Measurements from ENCODE around the gene GRID1. TPM values are rescaled to one million over a fixed set of nuclear protein-coding genes. Genes with fewer than 3 reads are reported as not detected.

GRID1 gene
- total RNA-seq, 1 donor = not detected

- no peak for TF ChIP-seq CTCF (IDR thresholded peaks at IDR 0.05; ENCODE audit: insufficient read depth, low read length)
- DNase-seq (ENCODE audit: low read depth) = no peak
- H3K4me3 ChIP-seq (ENCODE audit: low read depth, low read length) = no peak overlapping the region
Observed at GRCh38 chr10:86263209-86263608, 103.4 kb downstream of the GRID1 start.

DNA sequence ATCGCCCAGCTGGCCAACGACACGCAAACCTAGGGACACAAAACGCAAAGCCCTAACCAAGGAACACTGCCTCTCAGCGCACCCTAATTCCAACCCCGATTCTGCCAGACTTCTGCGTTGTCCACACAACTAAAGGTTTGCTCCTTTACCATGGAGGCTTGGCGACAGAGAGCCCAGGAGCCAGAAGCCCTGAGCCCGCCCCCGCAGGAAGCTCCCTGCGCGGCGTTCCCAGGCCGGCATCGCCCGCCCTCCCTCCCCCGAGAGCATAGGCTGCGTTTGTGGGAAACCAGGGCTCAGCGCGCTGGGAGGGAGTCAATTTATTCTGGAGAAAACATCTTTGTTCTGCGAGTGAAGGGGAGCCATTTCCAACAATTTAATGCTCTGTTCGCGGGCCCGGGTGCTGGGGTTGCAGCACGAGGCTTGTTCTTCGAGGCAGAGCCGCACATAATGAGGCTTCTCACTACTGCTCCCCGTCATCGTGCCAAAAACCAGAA, 103.9 kb downstream of the GRID1 start:
- TF ChIP-seq CTCF (IDR thresholded peaks at IDR 0.05; ENCODE audit: insufficient read depth, low read length) = no peak
- no peak overlapping the region for H3K4me3 ChIP-seq (ENCODE audit: low read depth, low read length)
- no peak for DNase-seq (ENCODE audit: low read depth)

DNA sequence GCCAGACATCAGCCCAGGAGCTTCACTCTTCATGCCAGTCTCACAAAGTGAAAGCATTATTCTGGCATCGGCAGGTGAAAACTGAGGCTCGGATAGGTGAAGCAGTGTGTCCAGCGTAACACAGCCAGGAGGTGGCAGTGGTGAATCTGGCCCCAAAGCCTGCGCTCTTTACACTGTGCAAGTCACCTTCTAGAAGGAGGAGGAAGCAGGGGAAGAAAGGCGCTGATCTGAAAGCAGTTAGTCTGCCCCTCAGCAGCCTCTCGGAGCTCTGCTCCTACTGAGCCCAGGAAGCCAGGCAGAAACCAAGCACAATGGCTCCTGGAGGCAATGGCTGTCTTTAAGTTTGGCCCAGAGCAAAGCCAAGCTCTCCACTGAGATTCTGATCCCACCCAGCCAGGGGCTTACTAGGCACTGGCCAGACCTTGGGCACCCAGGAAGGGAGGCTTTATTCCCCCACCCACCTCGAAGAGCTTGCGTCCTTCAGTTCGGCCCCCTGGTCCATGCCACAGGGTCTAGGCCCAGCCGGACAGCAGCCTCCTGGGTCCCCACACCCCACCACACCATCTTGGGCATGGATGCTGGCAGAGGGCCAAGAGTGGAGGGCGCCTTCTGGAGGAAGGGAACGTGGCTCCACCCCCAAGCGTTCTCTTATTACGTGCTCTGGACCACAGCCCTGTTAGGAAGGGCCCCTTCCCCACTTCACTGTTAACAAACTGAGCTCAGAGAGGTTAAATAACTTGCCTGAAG, 104.5 kb downstream of the GRID1 start:
- no peak for DNase-seq (ENCODE audit: low read depth)
- TF ChIP-seq CTCF (IDR thresholded peaks at IDR 0.05; ENCODE audit: insufficient read depth, low read length) = no peak
- no peak overlapping the region for H3K4me3 ChIP-seq (ENCODE audit: low read depth, low read length)

DNA sequence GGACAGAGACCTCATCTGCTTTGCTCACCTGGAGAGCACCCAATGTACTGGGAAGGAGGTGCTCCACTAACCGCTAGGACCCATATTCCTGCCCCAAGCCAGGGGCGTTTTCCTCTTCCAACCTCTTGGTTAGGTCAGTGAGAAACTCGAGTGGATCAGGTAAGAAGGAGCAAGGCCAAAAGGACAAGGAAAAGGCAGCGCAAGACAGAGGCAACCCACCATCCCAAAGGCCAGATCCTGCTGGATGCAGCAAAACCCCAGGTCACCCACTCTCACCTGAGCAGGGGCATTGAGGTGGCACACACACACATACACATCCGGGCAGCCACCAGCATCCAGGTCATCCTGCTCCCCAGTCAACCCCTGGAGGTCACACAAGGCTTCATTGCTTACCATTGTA, 105.1 kb downstream of the GRID1 start:
- DNase-seq (ENCODE audit: low read depth) = no peak
- no peak overlapping the region for H3K4me3 ChIP-seq (ENCODE audit: low read depth, low read length)
- no peak for TF ChIP-seq CTCF (IDR thresholded peaks at IDR 0.05; ENCODE audit: insufficient read depth, low read length)

DNA sequence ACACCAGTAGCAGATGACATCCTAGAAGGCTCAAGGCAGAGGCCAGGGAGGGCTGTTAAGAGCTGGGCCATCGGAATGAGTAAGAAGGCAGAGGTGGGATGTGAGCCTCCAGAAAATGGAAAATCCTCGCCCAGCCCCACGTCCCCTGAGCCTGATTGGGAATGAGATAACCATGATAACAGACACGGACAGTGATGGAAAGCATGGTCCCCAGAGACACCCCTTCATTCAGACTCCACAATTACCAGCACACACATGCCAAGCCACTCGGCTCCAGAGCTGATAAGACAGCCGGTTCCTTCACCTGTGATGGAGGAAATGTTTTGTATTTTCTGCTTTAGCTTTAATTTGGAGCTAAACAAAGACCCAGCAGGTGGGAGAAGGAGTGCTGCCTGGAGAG, 106.0 kb downstream of the GRID1 start:
- DNase-seq (ENCODE audit: low read depth) = no peak
- no peak for TF ChIP-seq CTCF (IDR thresholded peaks at IDR 0.05; ENCODE audit: insufficient read depth, low read length)
- no peak overlapping the region for H3K4me3 ChIP-seq (ENCODE audit: low read depth, low read length)

DNA sequence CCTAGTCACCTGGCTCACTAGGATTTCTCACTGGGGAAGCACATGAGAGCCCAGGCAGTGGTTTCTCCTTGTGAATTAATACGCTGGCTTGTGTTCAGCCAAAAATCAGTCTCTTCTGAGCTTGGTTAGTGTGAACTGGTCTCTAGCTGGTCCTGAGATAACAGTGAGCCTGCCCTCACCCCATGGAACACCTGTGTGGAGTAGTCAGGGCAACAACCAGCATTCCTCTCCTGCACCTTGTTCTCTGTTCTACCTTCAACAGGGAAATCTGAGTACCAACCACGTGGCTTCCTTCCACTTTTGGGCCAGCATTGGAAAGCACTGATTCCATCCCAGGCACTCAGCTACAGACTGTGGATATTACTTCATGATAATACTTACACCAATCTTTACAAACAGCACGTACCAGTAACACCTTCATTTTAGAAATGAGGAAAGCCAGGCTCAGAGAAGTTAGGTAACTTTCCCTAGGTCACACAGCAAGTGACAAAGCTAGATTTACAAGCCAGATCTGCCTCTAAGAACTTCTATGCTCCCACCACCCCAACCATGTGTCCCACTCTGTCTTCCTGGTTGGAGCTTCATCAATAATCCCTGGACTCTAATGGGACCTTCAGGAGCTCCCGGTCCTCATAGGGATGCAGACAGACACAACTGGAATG, 106.6 kb downstream of the GRID1 start:
- no peak overlapping the region for H3K4me3 ChIP-seq (ENCODE audit: low read depth, low read length)
- TF ChIP-seq CTCF (IDR thresholded peaks at IDR 0.05; ENCODE audit: insufficient read depth, low read length) = no peak
- no peak for DNase-seq (ENCODE audit: low read depth)

Data from fibroblast of the aortic adventitia (primary cell).